ENCODE data around the gene RFX3. TPM values are rescaled to one million over a fixed set of nuclear protein-coding genes. Genes with fewer than 3 reads are reported as not detected.

The RFX3 gene
- total RNA-seq, 1 donor from 2014 or later = 1.6 TPM

- peak; percentile 29 for DNase-seq (ENCODE audit: low read depth)
- no peak overlapping the region for H3K4me3 ChIP-seq (ENCODE audit: low read depth, low read length)
- TF ChIP-seq CTCF (conservative IDR thresholded peaks at IDR 0.05; ENCODE audit: low read depth, low read length) = peak; percentile 81
These were observed 84.5 kb downstream of the RFX3 start for GRCh38 chr9:3441197-3441816.

GRCh38 chr9:3436629-3437420, 89.0 kb downstream of the RFX3 start:
- TF ChIP-seq CTCF (conservative IDR thresholded peaks at IDR 0.05; ENCODE audit: low read depth, low read length) = no peak
- H3K4me3 ChIP-seq (ENCODE audit: low read depth, low read length) = no peak overlapping the region
- no peak for DNase-seq (ENCODE audit: low read depth)

- no peak overlapping the region for H3K4me3 ChIP-seq (ENCODE audit: low read depth, low read length)
- TF ChIP-seq CTCF (conservative IDR thresholded peaks at IDR 0.05; ENCODE audit: low read depth, low read length) = no peak
- no peak for DNase-seq (ENCODE audit: low read depth)
These were observed 90.1 kb downstream of the RFX3 start for GRCh38 chr9:3435732-3436131.

- H3K4me3 ChIP-seq (ENCODE audit: low read depth, low read length) = no peak overlapping the region
- DNase-seq (ENCODE audit: low read depth) = peak; percentile 47
- TF ChIP-seq CTCF (conservative IDR thresholded peaks at IDR 0.05; ENCODE audit: low read depth, low read length) = no peak
These were observed 91.2 kb downstream of the RFX3 start for GRCh38 chr9:3434594-3434993.

- DNase-seq (ENCODE audit: low read depth) = no peak
- no peak overlapping the region for H3K4me3 ChIP-seq (ENCODE audit: low read depth, low read length)
- no peak for TF ChIP-seq CTCF (conservative IDR thresholded peaks at IDR 0.05; ENCODE audit: low read depth, low read length)
These were observed 92.0 kb downstream of the RFX3 start for GRCh38 chr9:3433754-3434153.

- no peak overlapping the region for H3K4me3 ChIP-seq (ENCODE audit: low read depth, low read length)
- no peak for TF ChIP-seq CTCF (conservative IDR thresholded peaks at IDR 0.05; ENCODE audit: low read depth, low read length)
- no peak for DNase-seq (ENCODE audit: low read depth)
These were observed 92.7 kb downstream of the RFX3 start for GRCh38 chr9:3433066-3433465.
